ENCODE results near the gene FAM229A. TPM values are rescaled to one million over a fixed set of nuclear protein-coding genes. Genes with fewer than 3 reads are reported as not detected.

FAM229A gene
- total and polyA plus RNA-seq, 2 of the 8 experiments (the other 6 are each of a cell fraction or from before 2014, with no cell fraction given), result 4.1 to 4.2 TPM

- no peak for TF ChIP-seq CTBP2 (IDR thresholded peaks at IDR 0.05; ENCODE audit: borderline replicate concordance, insufficient read depth, insufficient read length, low read length)
- TF ChIP-seq, protein P1, sequence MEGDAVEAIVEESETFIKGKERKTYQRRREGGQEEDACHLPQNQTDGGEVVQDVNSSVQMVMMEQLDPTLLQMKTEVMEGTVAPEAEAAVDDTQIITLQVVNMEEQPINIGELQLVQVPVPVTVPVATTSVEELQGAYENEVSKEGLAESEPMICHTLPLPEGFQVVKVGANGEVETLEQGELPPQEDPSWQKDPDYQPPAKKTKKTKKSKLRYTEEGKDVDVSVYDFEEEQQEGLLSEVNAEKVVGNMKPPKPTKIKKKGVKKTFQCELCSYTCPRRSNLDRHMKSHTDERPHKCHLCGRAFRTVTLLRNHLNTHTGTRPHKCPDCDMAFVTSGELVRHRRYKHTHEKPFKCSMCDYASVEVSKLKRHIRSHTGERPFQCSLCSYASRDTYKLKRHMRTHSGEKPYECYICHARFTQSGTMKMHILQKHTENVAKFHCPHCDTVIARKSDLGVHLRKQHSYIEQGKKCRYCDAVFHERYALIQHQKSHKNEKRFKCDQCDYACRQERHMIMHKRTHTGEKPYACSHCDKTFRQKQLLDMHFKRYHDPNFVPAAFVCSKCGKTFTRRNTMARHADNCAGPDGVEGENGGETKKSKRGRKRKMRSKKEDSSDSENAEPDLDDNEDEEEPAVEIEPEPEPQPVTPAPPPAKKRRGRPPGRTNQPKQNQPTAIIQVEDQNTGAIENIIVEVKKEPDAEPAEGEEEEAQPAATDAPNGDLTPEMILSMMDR (IDR thresholded peaks at IDR 0.05; ENCODE audit: control extremely low read depth in 1 of 3, insufficient read depth in 1 of 3, low read depth in 1 of 3, low read length in 3 of 3), result no peak
- no peak for TF ChIP-seq HDAC6 (IDR thresholded peaks at IDR 0.05; ENCODE audit: low read depth, low read length)
- TF ChIP-seq GTF2F1 (IDR thresholded peaks at IDR 0.05; ENCODE audit: borderline replicate concordance, low read depth, low read length), result no peak
These were observed 23.6 kb downstream of the FAM229A start (continued) for GRCh38 chr1:32338637-32339145.
